OCI-LY3 (cell line): Measurements from ENCODE around the gene SLC44A1.
"Not testable (repeated sequence)": the region's sequence is repeated elsewhere in the genome, so short reads cannot be mapped to it uniquely, and the experiment has no call there.

Experiments used
- H2AFZ ChIP-seq: fragments of 200-600, 300-600 bp; shearing (Covaris generic); 2 replicates; pipeline ENCODE4 v1.6.0; 2014; ENCODE audit warnings: antibody characterized with exemption, low read depth, low read length
- H3K27ac ChIP-seq: fragments of 200-600, 300-600 bp; sonication (generic); 2 replicates; pipeline ENCODE4 v1.5.1; 2014; ENCODE audit warnings: mild to moderate bottlenecking, low read length, moderate library complexity, mixed read lengths
- H3K27me3 ChIP-seq: fragments of 200-600, 300-600 bp; sonication (generic); 2 replicates; pipeline ENCODE4 v1.6.1; 2014; ENCODE audit warnings: low read depth, low read length, mixed read lengths
- H3K36me3 ChIP-seq: fragments of 200-600, 300-600 bp; sonication (generic); replicated peaks from 2 replicates; pipeline ENCODE3; 2014; ENCODE audit warnings: low read depth, low read length, mixed read lengths
- H3K4me1 ChIP-seq: fragments of 300-600, 200-600 bp; sonication (generic); 2 replicates; pipeline ENCODE4 v1.6.1; 2014; ENCODE audit warnings: low read length, mixed read lengths
- H3K4me2 ChIP-seq: fragments of 200-600, 300-600 bp; sonication (generic); 2 replicates; pipeline ENCODE4 v1.6.1; 2014; ENCODE audit warnings: low read length, mixed read lengths
- H3K4me3 ChIP-seq: fragments of 300-600, 200-600 bp; sonication (generic); 2 replicates; pipeline ENCODE4 v1.5.1; 2014; ENCODE audit warnings: antibody characterized with exemption, mild to moderate bottlenecking, low read length, moderate library complexity
- H3K79me2 ChIP-seq: fragments of 300-600, 200-600 bp; shearing (Covaris generic); 2 replicates; pipeline ENCODE4 v1.6.1; 2014; ENCODE audit warnings: mild to moderate bottlenecking, low read length, mixed read lengths
- H3K9ac ChIP-seq: fragments of 300-600, 200-600 bp; shearing (Covaris generic); 2 replicates; pipeline ENCODE4 v1.6.0; 2014; ENCODE audit warnings: mild to moderate bottlenecking, low read length, moderate library complexity
- H3K9me3 ChIP-seq: fragments of 200-600, 300-600 bp; shearing (Covaris generic); 2 replicates; pipeline ENCODE4 v1.6.1; 2014; ENCODE audit warnings: low read length, mixed read lengths; ENCODE audit not compliant: insufficient read depth
- H4K20me1 ChIP-seq: fragments of 200-600, 300-600 bp; sonication (generic); 2 replicates; pipeline ENCODE4 v1.6.1; 2016; ENCODE audit warnings: low read length, mixed read lengths; ENCODE audit not compliant: insufficient read depth
- EZH2phosphoT487 ChIP-seq: fragments of 200-600 bp; shearing (Covaris generic); IDR thresholded peaks from 2 replicates; pipeline ENCODE4 v1.6.1; 2018; ENCODE audit warnings: antibody characterized with exemption, mixed run types, low read depth
- TF ChIP-seq, protein P1 (sequence below): fragments of 200-600, 300-600 bp; sonication (generic); IDR thresholded peaks from 2 replicates; pipeline ENCODE4 v1.5.1; 2014; ENCODE audit warnings: antibody characterized with exemption, low read length, low read depth

The SLC44A1 gene

DNA sequence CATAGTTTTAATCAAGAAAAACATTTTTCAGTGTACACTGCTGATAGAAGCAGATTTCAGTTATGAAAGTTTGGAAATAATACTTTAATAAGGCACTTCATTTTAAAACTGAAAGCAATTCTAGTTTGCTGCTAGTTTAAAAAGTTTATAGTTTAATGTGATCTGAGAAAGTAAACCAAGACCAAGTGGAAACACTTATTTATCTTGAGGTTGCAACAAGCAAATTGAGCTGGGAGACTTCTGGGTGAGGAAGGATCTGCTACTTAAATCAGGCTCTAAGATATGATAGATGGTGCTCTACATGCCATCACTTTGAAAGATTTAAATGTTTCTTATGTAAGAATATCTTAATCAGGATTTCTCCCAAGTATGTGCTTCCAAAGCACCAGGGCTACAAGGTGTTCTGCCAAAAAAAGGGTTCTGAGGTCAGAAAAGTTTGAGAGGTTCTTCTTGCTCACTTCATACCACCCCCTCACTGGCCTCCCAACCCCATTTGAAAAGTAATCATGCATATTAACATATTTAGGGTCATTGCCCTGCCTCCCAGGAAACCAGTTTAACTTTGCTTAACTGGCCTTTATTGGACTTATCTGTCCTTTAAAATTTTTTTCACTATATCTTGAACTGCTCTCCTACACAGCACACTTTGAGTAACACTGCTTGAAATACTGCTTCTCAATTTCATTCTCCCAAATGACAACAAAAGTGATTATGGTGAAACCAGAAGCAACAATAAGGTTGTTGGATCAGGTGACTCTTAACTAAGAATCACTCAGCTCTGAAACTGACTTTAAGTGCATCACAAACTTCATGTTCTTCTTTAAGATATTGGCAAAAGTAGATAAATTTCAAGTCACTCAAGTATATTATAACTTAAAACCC lies 15.5 kb downstream of the SLC44A1 start:
- H3K9ac ChIP-seq: no peak overlapping the region

DNA sequence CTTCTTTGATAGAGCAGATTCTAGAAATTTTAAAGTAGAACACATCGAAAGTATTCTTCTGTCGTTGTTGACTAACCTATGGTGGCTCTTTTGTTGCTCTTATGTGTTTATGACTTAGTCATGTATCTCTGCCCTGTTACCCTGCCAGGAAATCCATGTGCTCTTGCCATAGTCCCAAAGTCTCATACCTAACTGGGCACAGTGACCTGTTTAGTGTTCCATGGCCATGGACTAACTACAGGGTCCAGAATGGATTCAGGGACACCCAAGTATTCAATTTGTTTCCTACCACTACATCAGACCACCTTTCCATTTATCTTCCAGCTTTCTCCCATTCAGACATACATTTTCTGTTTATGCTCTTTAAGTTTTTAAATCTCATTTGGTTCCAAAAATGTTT lies 18.0 kb downstream of the SLC44A1 start:
- H3K9ac ChIP-seq: no peak overlapping the region
- H3K27me3 ChIP-seq: no peaks in the 10 kb centered on the region
- peaks cover 77% of the 10 kb centered on the region for H3K79me2 ChIP-seq
- H3K4me1 ChIP-seq: peaks cover 28% of the 10 kb centered on the region
- TF ChIP-seq, protein P1, sequence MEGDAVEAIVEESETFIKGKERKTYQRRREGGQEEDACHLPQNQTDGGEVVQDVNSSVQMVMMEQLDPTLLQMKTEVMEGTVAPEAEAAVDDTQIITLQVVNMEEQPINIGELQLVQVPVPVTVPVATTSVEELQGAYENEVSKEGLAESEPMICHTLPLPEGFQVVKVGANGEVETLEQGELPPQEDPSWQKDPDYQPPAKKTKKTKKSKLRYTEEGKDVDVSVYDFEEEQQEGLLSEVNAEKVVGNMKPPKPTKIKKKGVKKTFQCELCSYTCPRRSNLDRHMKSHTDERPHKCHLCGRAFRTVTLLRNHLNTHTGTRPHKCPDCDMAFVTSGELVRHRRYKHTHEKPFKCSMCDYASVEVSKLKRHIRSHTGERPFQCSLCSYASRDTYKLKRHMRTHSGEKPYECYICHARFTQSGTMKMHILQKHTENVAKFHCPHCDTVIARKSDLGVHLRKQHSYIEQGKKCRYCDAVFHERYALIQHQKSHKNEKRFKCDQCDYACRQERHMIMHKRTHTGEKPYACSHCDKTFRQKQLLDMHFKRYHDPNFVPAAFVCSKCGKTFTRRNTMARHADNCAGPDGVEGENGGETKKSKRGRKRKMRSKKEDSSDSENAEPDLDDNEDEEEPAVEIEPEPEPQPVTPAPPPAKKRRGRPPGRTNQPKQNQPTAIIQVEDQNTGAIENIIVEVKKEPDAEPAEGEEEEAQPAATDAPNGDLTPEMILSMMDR: no peak
- TF ChIP-seq EZH2phosphoT487: no peak
- no peak overlapping the region for H3K4me2 ChIP-seq
- no peaks in the 10 kb centered on the region for H3K9me3 ChIP-seq
- no peak overlapping the region for H3K4me3 ChIP-seq
- no peak overlapping the region for H2AFZ ChIP-seq
- peaks cover 15% of the 10 kb centered on the region for H3K36me3 ChIP-seq
- peaks cover 7% of the 10 kb centered on the region; the same call in 1 of the 2 replicates for H4K20me1 ChIP-seq
- H3K27ac ChIP-seq: no peak overlapping the region

More for the DNA sequence above, 15.5 kb downstream of the SLC44A1 start:
- H3K9me3 ChIP-seq: no peaks in the 10 kb centered on the region
- peaks cover 3% of the 10 kb centered on the region for H3K36me3 ChIP-seq
- H2AFZ ChIP-seq: no peak overlapping the region
- no peaks in the 10 kb centered on the region for H3K27me3 ChIP-seq
- H3K4me1 ChIP-seq: peaks cover 36% of the 10 kb centered on the region
- no peak overlapping the region for H3K27ac ChIP-seq
- TF ChIP-seq, protein P1: no peak
- TF ChIP-seq EZH2phosphoT487: no peak
- H3K4me2 ChIP-seq: peak overlapping the region; percentile 2; the same call in 1 of the 2 replicates
- H3K79me2 ChIP-seq: peaks cover 72% of the 10 kb centered on the region
- H3K4me3 ChIP-seq: no peak overlapping the region
- H4K20me1 ChIP-seq: peaks cover 4% of the 10 kb centered on the region; the same call in 1 of the 2 replicates

DNA sequence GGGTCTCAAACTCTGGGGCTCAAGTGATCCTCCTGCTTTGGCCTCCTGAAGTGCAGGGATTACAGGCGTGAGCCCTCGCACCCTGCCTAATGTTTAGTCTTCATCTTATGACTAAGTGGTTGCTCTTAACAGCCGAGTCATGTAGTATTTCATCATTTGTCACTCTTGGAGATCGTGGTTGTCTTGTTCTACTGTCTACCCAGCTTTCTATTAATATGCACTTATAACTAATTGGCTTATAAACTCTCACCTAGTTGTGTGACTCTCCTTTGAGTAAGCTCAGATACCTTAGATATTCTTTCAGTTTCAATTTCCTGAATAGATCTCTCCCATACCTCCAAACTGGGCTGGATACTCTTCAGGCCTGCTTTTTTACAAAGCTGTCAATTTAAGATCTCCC lies 19.9 kb downstream of the SLC44A1 start:
- Histone ChIP-seq H3K4me3 (no peak overlapping the region), H3K36me3 (peaks cover 15% of the 10 kb centered on the region), H3K9me3 (no peaks in the 10 kb centered on the region), H3K4me2 (no peak overlapping the region), H3K4me1 (peaks cover 14% of the 10 kb centered on the region), H3K9ac (no peak overlapping the region), H3K27me3 (no peaks in the 10 kb centered on the region), H3K27ac (no peak overlapping the region), H4K20me1 (peaks cover 7% of the 10 kb centered on the region; the same call in 1 of the 2 replicates), H2AFZ (no peak overlapping the region), H3K79me2 (peaks cover 70% of the 10 kb centered on the region)
- TF ChIP-seq, protein P1: no peak
- TF ChIP-seq EZH2phosphoT487: no peak

DNA sequence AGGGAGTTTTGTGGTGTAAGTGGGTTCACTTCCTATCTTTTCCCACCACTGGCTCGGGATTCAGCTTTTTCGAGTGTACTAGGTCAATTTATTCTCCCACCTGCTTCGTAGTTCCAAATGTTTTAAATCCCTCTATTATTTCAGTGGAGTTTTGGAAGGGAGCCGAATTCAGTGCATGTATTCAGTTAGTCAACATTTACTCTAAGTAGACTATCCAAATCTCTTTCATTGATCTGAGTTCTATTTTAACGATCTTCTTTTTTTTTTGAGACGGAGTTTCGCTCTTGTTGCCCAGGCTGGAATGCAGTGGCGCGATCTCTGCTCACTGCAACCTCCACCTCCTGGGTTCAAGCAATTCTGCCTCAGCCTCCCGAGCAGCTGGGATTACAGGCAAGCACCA lies 23.8 kb downstream of the SLC44A1 start:
- not testable (repeated sequence) for H4K20me1 ChIP-seq, H3K27ac ChIP-seq, H3K9me3 ChIP-seq, H3K27me3 ChIP-seq, H3K4me2 ChIP-seq, H3K4me1 ChIP-seq, H3K4me3 ChIP-seq, H3K9ac ChIP-seq, H2AFZ ChIP-seq
- peaks cover 13% of the 10 kb centered on the region for H3K36me3 ChIP-seq
- H3K79me2 ChIP-seq: peaks cover 71% of the 10 kb centered on the region
